Measurements from ENCODE around the gene NENF. TPM values are rescaled to one million over a fixed set of nuclear protein-coding genes. Genes with fewer than 3 reads are reported as not detected.
"Not testable (repeated sequence)": the region's sequence is repeated elsewhere in the genome, so short reads cannot be mapped to it uniquely, and the experiment has no call there.

NENF gene
- total RNA-seq, 1 experiment from 2014 or later: 51.0 TPM

DNA sequence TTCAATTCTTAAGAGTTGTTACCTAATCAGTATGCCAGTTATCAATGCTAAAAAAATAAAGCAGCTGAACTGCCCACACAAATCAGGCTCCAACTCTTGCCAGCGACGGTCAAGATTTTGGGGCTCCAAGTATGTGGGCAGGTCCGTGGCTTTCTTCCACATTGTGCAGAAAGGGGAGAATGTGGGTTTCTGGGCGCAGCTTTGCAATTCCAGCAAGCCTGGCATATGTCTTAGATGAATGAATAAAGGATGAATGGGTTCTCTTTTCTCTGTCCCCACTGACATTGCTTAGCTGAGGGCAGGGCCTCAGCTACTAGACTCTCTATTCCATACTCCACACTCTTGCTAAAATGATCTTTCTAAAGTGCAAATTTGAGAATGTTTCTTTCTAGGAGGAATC, 42.4 kb downstream of the NENF start:
- Histone ChIP-seq H3K4me3 (ENCODE audit: low read depth, low read length, poor library complexity, severe bottlenecking) (no peak overlapping the region), H3K27ac (ENCODE audit: low read depth, low read length, poor library complexity, severe bottlenecking) (no peak overlapping the region), H3K36me3 (ENCODE audit: insufficient read depth, low read length, poor library complexity, severe bottlenecking) (no peaks in the 10 kb centered on the region), H3K9me3 (ENCODE audit: low read depth, low read length, poor library complexity, severe bottlenecking) (no peaks in the 10 kb centered on the region), H3K4me1 (ENCODE audit: insufficient read depth, low read length, poor library complexity, severe bottlenecking) (no peaks in the 10 kb centered on the region), H3K27me3 (replicated peaks; ENCODE audit: insufficient read depth, low read depth, low read length, poor library complexity) (no peaks in the 10 kb centered on the region)
- CTCF ChIA-PET: no interaction called here
- TF ChIP-seq EZH2 (IDR thresholded peaks at IDR 0.05; ENCODE audit: borderline replicate concordance, low read depth, low read length, poor library complexity, severe bottlenecking): no peak
- TF ChIP-seq, protein P1, sequence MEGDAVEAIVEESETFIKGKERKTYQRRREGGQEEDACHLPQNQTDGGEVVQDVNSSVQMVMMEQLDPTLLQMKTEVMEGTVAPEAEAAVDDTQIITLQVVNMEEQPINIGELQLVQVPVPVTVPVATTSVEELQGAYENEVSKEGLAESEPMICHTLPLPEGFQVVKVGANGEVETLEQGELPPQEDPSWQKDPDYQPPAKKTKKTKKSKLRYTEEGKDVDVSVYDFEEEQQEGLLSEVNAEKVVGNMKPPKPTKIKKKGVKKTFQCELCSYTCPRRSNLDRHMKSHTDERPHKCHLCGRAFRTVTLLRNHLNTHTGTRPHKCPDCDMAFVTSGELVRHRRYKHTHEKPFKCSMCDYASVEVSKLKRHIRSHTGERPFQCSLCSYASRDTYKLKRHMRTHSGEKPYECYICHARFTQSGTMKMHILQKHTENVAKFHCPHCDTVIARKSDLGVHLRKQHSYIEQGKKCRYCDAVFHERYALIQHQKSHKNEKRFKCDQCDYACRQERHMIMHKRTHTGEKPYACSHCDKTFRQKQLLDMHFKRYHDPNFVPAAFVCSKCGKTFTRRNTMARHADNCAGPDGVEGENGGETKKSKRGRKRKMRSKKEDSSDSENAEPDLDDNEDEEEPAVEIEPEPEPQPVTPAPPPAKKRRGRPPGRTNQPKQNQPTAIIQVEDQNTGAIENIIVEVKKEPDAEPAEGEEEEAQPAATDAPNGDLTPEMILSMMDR (conservative IDR thresholded peaks at IDR 0.05; ENCODE audit: low read depth, low read length): no peak
- POLR2A ChIA-PET (ENCODE audit: low non-redundant PET): no interaction called here
- intact Hi-C loops (cut with micrococcal nuclease; ENCODE audit: unreplicated experiment): loop anchor here (5.0 kb wide), 3 partner anchors 132 to 522 kb away; partner anchors contain the start of gene ATF3
- no TSS peak for BruUV-seq (replicated peaks)
- no peak for DNase-seq (ENCODE audit: low spot score)

DNA sequence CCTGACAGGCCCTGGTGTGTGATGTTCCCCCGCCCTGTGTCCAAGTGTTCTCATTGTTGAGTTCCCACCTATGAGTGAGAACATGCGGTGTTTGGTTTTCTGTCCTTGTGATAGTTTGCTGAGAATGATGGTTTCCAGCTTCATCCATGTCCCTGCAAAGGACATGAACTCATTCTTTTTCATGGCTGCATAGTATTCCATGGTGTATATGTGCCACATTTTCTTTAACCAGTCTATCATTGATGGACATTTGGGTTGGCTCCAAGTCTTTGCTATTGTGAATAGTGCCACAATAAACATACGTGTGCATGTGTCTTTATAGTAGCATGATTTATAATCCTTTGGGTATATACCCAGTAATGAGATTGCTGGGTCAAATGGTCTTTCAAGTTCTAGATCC, 43.1 kb downstream of the NENF start:
- intact Hi-C loops (cut with micrococcal nuclease; ENCODE audit: unreplicated experiment): loop anchor here (2.0 to 5.0 kb wide), 4 partner anchors 131 to 521 kb away; partner anchors contain the start of gene ATF3
- H3K4me1 ChIP-seq (ENCODE audit: insufficient read depth, low read length, poor library complexity, severe bottlenecking); H3K27ac ChIP-seq (ENCODE audit: low read depth, low read length, poor library complexity, severe bottlenecking); H3K9me3 ChIP-seq (ENCODE audit: low read depth, low read length, poor library complexity, severe bottlenecking); BruUV-seq (replicated peaks); H3K27me3 ChIP-seq (replicated peaks; ENCODE audit: insufficient read depth, low read depth, low read length, poor library complexity); DNase-seq (ENCODE audit: low spot score); POLR2A ChIA-PET (ENCODE audit: low non-redundant PET); CTCF ChIA-PET; H3K36me3 ChIP-seq (ENCODE audit: insufficient read depth, low read length, poor library complexity, severe bottlenecking); H3K4me3 ChIP-seq (ENCODE audit: low read depth, low read length, poor library complexity, severe bottlenecking): not testable (repeated sequence)

DNA sequence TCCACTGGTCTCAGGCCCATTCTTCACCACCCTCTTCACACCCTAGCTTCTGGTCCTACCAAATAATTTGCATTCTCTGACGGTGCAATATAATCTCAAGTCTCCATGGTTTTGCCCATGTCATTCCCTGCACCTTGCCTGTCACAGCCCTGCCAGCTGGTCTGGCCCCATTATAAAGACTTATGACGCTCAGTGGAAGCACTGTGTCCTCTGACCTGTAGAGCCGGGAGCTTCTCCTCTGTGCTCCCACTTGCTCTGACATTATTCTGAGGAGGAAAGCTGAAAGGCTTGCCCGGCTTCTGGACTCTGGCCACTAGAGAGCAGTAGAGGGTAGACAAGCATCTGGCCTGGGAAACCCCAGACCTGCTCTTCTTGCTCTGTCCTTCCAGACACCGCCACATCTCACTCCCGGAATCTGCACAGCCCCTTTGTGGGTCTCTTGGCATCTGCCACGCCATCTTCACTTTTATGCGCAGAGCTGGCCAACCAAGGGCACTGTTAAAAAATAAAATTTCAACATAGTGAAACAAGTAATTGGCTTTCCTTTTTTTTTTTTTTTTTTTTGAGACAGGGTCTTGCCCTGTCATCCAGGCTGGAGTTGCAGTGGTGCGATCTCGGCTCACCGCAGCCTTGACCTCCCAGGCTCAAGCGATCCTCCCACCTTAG, 44.4 kb downstream of the NENF start:
- no peak overlapping the region for H3K27ac ChIP-seq (ENCODE audit: low read depth, low read length, poor library complexity, severe bottlenecking)
- no TSS peak for BruUV-seq (replicated peaks)
- H3K9me3 ChIP-seq (ENCODE audit: low read depth, low read length, poor library complexity, severe bottlenecking): no peaks in the 10 kb centered on the region
- no peaks in the 10 kb centered on the region for H3K27me3 ChIP-seq (replicated peaks; ENCODE audit: insufficient read depth, low read depth, low read length, poor library complexity)
- TF ChIP-seq, protein P1 (conservative IDR thresholded peaks at IDR 0.05; ENCODE audit: low read depth, low read length): peak; percentile 91
- TF ChIP-seq EZH2 (IDR thresholded peaks at IDR 0.05; ENCODE audit: borderline replicate concordance, low read depth, low read length, poor library complexity, severe bottlenecking): no peak
- ChIA-PET CTCF (interaction anchor here (0.6 to 1.6 kb wide), 15 partner anchors 11 to 797 kb away, joined by 3 to 20 read pairs (median 3); no protein-coding TSS in a partner anchor), POLR2A (ENCODE audit: low non-redundant PET) (interaction anchor here (0.8 kb wide), 1 partner anchor 114 kb away, joined by 13 read pairs; no protein-coding TSS in a partner anchor)
- intact Hi-C loops (cut with micrococcal nuclease; ENCODE audit: unreplicated experiment): loop anchor here (2.0 to 5.0 kb wide), 4 partner anchors 130 to 520 kb away; partner anchors contain the start of gene ATF3
- H3K4me1 ChIP-seq (ENCODE audit: insufficient read depth, low read length, poor library complexity, severe bottlenecking): no peaks in the 10 kb centered on the region
- H3K36me3 ChIP-seq (ENCODE audit: insufficient read depth, low read length, poor library complexity, severe bottlenecking): no peaks in the 10 kb centered on the region
- H3K4me3 ChIP-seq (ENCODE audit: low read depth, low read length, poor library complexity, severe bottlenecking): no peak overlapping the region
- peak; percentile 88 for DNase-seq (ENCODE audit: low spot score)
